Endodermal cell (in vitro differentiated cells): Measurements from ENCODE around the gene NR2C1. TPM values are rescaled to one million over a fixed set of nuclear protein-coding genes. Genes with fewer than 3 reads are reported as not detected.

ENCODE experiments used
- DNase-seq: peaks from one replicate; pipeline ENCODE4 v3.0.0-alpha.2; 2017
- H3K27ac ChIP-seq: 2 replicates; pipeline ENCODE4 v1.5.1; 2013; ENCODE audit warnings: mild to moderate bottlenecking, low read depth, low read length, moderate library complexity
- H3K27me3 ChIP-seq: 2 replicates; pipeline ENCODE4 v1.6.1; 2013; ENCODE audit warnings: mild to moderate bottlenecking, low read length, moderate library complexity; ENCODE audit not compliant: insufficient read depth, control insufficient read depth, poor library complexity, severe bottlenecking
- H3K36me3 ChIP-seq: 2 replicates; pipeline ENCODE4 v1.7.0; 2013; ENCODE audit warnings: mild to moderate bottlenecking, low read length, moderate library complexity; ENCODE audit not compliant: control insufficient read depth, insufficient read depth
- H3K4me1 ChIP-seq: one replicate; pipeline ENCODE4 v1.7.0; 2013; ENCODE audit warnings: low read length; ENCODE audit not compliant: control insufficient read depth, insufficient read depth
- H3K4me3 ChIP-seq: 2 replicates; pipeline ENCODE4 v1.5.1; 2013; ENCODE audit warnings: mild to moderate bottlenecking, low read length, moderate library complexity
- H3K9ac ChIP-seq: 2 replicates; pipeline ENCODE4 v1.6.1; 2013; ENCODE audit warnings: mild to moderate bottlenecking, low read length, moderate library complexity; ENCODE audit not compliant: poor library complexity, severe bottlenecking; ENCODE audit errors: extremely low read depth
- H3K9me3 ChIP-seq: 2 replicates; pipeline ENCODE4 v1.6.1; 2013; ENCODE audit warnings: mild to moderate bottlenecking, low read length, moderate library complexity; ENCODE audit not compliant: control insufficient read depth
- H3K27ac Mint-ChIP-seq: 2 replicates; pipeline ENCODE4 v1.8.0; 2020; ENCODE audit warnings: mixed read lengths
- H3K27me3 Mint-ChIP-seq: 2 replicates; pipeline ENCODE4 v1.8.0; 2021; ENCODE audit warnings: mild to moderate bottlenecking, mixed read lengths; ENCODE audit not compliant: insufficient read depth
- H3K36me3 Mint-ChIP-seq: 2 replicates; pipeline ENCODE4 v1.8.0; 2020; ENCODE audit warnings: low read depth, mixed read lengths
- H3K4me1 Mint-ChIP-seq: 2 replicates; pipeline ENCODE4 v1.8.0; 2020; ENCODE audit warnings: mixed read lengths
- H3K4me3 Mint-ChIP-seq: 2 replicates; pipeline ENCODE4 v1.8.0; 2020; ENCODE audit warnings: mild to moderate bottlenecking, moderate library complexity, mixed read lengths
- H3K9me3 Mint-ChIP-seq: 2 replicates; pipeline ENCODE4 v1.8.0; 2020; ENCODE audit warnings: mild to moderate bottlenecking, mixed read lengths
- WGBS, 2 experiments: methylation state at CpG; one replicate each; pipeline versions ENCODE4 v1.1.5 to v1.1.7; 2013; ENCODE audit warnings: missing lambda C conversion rate in 2 of 2, mixed read lengths in 1 of 2; ENCODE audit not compliant: insufficient coverage in 1 of 2, insufficient read length in 1 of 2; 5-methylcytosine and 5-hydroxymethylcytosine counted together
- total RNA-seq, 2 donors: library from RNA; stranded (reverse); fragmentation: NEBNext Ultra II Directional in 1 of 2; extraction: Animal tissue kit (Norgen Biotek cat#: 25700) in 1 of 2; gene quantifications; 2 replicates in 1 of 2; 3 replicates in 1 of 2; pipeline ENCODE4 v1.2.1, GENCODE V29; 2021
- TF ChIP-seq, protein P1 (sequence below): fragments of 200-600 bp; sonication (generic); conservative IDR thresholded peaks from 2 replicates; pipeline ENCODE4 v1.5.0; 2021; ENCODE audit warnings: antibody characterized with exemption, mild to moderate bottlenecking

Gene NR2C1
- total RNA-seq, 2 donors from 2014 or later = 66.9 to 82.0 TPM

DNA sequence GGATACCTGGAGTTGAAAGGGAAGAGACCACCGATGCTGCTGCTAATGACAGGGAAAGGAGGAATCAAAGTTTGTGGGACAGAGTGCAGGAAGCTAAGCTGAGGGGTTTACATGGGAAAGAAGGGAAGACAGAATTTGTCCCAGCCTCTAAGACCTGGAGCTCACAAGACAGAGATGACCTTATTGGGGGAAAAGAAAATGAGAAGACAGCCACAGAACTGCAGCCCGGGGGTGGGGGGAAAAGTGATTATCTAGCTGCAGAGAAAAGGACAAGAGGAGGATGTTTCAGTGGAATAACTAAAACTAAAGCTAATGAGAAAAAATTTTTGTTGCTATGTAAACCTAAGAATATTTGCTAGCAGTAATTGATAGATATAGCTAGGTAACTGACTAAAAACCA lies 100.6 kb downstream of the NR2C1 start:
- Mint-ChIP-seq H3K9me3 (no peaks in the 10 kb centered on the region), H3K36me3 (peaks cover 17% of the 10 kb centered on the region), H3K27me3 (no peaks in the 10 kb centered on the region), H3K27ac (no peak overlapping the region), H3K4me3 (no peak overlapping the region), H3K4me1 (no peaks in the 10 kb centered on the region)
- Histone ChIP-seq H3K4me1 (peaks cover 4% of the 10 kb centered on the region), H3K9me3 (no peaks in the 10 kb centered on the region), H3K9ac (no peak overlapping the region), H3K27me3 (no peaks in the 10 kb centered on the region), H3K36me3 (peaks cover 8% of the 10 kb centered on the region), H3K4me3 (no peak overlapping the region), H3K27ac (no peak overlapping the region)
- TF ChIP-seq, protein P1, sequence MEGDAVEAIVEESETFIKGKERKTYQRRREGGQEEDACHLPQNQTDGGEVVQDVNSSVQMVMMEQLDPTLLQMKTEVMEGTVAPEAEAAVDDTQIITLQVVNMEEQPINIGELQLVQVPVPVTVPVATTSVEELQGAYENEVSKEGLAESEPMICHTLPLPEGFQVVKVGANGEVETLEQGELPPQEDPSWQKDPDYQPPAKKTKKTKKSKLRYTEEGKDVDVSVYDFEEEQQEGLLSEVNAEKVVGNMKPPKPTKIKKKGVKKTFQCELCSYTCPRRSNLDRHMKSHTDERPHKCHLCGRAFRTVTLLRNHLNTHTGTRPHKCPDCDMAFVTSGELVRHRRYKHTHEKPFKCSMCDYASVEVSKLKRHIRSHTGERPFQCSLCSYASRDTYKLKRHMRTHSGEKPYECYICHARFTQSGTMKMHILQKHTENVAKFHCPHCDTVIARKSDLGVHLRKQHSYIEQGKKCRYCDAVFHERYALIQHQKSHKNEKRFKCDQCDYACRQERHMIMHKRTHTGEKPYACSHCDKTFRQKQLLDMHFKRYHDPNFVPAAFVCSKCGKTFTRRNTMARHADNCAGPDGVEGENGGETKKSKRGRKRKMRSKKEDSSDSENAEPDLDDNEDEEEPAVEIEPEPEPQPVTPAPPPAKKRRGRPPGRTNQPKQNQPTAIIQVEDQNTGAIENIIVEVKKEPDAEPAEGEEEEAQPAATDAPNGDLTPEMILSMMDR = no peak
- DNase-seq = no peak
- 91 to 93% methylated on average over 2 of the region's 2 CpGs for WGBS, 2 experiments

DNA sequence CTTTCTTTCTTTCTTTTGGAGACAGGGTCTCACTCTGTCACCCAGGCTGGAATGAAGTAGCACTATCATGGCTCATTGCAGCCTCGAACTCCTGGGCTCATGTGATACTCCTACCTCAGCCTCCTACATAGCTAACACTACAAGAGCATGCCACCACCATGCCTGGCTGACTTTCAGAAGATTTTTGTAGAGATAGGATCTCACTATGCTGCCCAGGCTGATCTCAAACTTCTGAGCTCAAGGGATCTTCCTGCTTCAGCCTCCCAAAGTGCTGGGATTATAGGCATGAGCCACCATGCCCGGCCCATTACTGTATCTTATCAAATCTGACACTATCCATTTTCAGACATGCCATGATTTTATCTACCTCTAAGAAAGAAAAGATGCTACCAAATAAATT lies 101.5 kb downstream of the NR2C1 start:
- Histone ChIP-seq H3K4me3 (no peak overlapping the region), H3K9me3 (no peaks in the 10 kb centered on the region), H3K27ac (no peak overlapping the region), H3K27me3 (no peaks in the 10 kb centered on the region), H3K9ac (no peak overlapping the region), H3K4me1 (peaks cover 4% of the 10 kb centered on the region), H3K36me3 (peaks cover 8% of the 10 kb centered on the region)
- Mint-ChIP-seq H3K27ac (no peak overlapping the region), H3K4me1 (no peaks in the 10 kb centered on the region), H3K9me3 (no peaks in the 10 kb centered on the region), H3K27me3 (no peaks in the 10 kb centered on the region), H3K36me3 (peaks cover 17% of the 10 kb centered on the region), H3K4me3 (no peak overlapping the region)
- TF ChIP-seq, protein P1 = no peak
- DNase-seq = no peak
- 67 to 90% methylated on average over 1 to 2 of the region's 2 CpGs for WGBS, 2 experiments

DNA sequence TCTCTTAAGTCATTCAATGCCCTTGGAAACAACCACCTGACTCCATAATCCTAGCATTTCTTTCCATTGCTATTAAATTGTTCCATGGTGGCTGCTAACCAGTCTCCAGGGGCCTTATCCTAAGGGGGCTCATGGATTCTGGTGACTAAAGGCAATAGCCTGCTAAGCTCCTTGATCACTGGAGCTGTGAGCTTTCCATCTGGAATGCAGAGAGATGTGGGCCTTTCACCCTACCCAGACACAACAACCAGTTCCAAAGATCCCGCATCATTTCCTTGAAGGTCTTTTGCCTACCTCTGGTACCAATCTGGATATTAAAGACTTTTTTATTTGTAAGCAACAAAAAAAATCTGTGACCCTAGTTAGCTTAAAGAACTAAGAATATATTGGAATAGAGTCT lies 102.9 kb downstream of the NR2C1 start:
- Histone ChIP-seq H3K9ac (no peak overlapping the region), H3K9me3 (no peaks in the 10 kb centered on the region), H3K36me3 (peaks cover 8% of the 10 kb centered on the region), H3K27me3 (no peaks in the 10 kb centered on the region), H3K27ac (no peak overlapping the region), H3K4me1 (peaks cover 4% of the 10 kb centered on the region), H3K4me3 (no peak overlapping the region)
- TF ChIP-seq, protein P1 = no peak
- Mint-ChIP-seq H3K27ac (no peak overlapping the region), H3K4me3 (no peak overlapping the region), H3K36me3 (peaks cover 17% of the 10 kb centered on the region), H3K27me3 (no peaks in the 10 kb centered on the region), H3K4me1 (no peaks in the 10 kb centered on the region), H3K9me3 (no peaks in the 10 kb centered on the region)
- DNase-seq = no peak
- WGBS, 2 experiments = 100% methylated on average over 1 of the region's 1 CpG; no CpG with 5 or more reads in 1 of the 2 experiments

Other genes with a start within 250 kb of the NR2C1 start
- gene NDUFA12, start 69.9 kb downstream of the NR2C1 start, total RNA-seq = 100 to 1,000 TPM; 113 to 131 TPM
- 100 to 1,000 TPM in 1 of 2 donors, 10 to 100 TPM in 1; 95.3 to 124 TPM for gene FGD6, start 143.8 kb upstream of the NR2C1 start, total RNA-seq
- gene VEZT, start 144.2 kb upstream of the NR2C1 start, total RNA-seq = 100 to 1,000 TPM; 146 to 201 TPM